Keratinocyte (primary cell): ENCODE measurements around the gene USE1. TPM values are rescaled to one million over a fixed set of nuclear protein-coding genes. Genes with fewer than 3 reads are reported as not detected.

Source experiments
- DNase-seq: peaks from one replicate; pipeline ENCODE4 v3.0.0-alpha.2; 2011; ENCODE audit warnings: low read depth, missing footprints, low spot score
- FAIRE-seq: peaks from 2 replicates; lab custom pipeline; 2011; peaks lifted over from hg19 to GRCh38; lab: Jason Lieb, UNC
- H2AFZ ChIP-seq: 2 replicates; pipeline ENCODE4 v1.6.0; 2012; ENCODE audit warnings: low read length, control low read depth, inconsistent platforms; ENCODE audit not compliant: control insufficient read depth
- H3K27ac ChIP-seq: 2 replicates; pipeline ENCODE4 v1.5.1; 2011; ENCODE audit warnings: low read length; ENCODE audit not compliant: control insufficient read depth, insufficient read depth
- H3K27me3 ChIP-seq: 3 replicates; pipeline ENCODE4 v1.6.0; 2011; ENCODE audit warnings: low read length; ENCODE audit not compliant: control insufficient read depth, insufficient read depth; ENCODE audit errors: extremely low read depth
- H3K36me3 ChIP-seq, 2 experiments: 2 replicates in 1 of 2; 3 replicates in 1 of 2; pipeline ENCODE4 v1.5.1; 2011; ENCODE audit warnings: low read length in 2 of 2, mild to moderate bottlenecking in 1 of 2; ENCODE audit not compliant: control insufficient read depth in 2 of 2, insufficient read depth in 2 of 2; ENCODE audit errors: extremely low read depth in 1 of 2
- H3K4me1 ChIP-seq: 3 replicates; pipeline ENCODE4 v1.5.1; 2011; ENCODE audit warnings: low read length; ENCODE audit not compliant: control insufficient read depth, insufficient read depth; ENCODE audit errors: extremely low read depth
- H3K4me2 ChIP-seq: 3 replicates; pipeline ENCODE4 v1.6.0; 2011; ENCODE audit warnings: low read depth, low read length; ENCODE audit not compliant: control insufficient read depth, insufficient read depth; ENCODE audit errors: extremely low read depth
- H3K4me3 ChIP-seq, 3 experiments: fragments of 200-600 bp in 1 of 3; sonication (generic) in 1 of 3; 2 replicates in 2 of 3; 3 replicates in 1 of 3; pipeline ENCODE4 v1.5.1; 2011 to 2016; ENCODE audit warnings: low read length in 3 of 3, mild to moderate bottlenecking in 3 of 3, control low read depth in 2 of 3, inconsistent platforms in 1 of 3, low read depth in 1 of 3, mixed read lengths in 1 of 3, mixed run types in 1 of 3, moderate library complexity in 1 of 3; ENCODE audit not compliant: control insufficient read depth in 2 of 3, insufficient read depth in 2 of 3; ENCODE audit errors: extremely low read depth in 1 of 3
- H3K79me2 ChIP-seq: 2 replicates; pipeline ENCODE4 v1.6.0; 2012; ENCODE audit warnings: low read length; ENCODE audit not compliant: control insufficient read depth, insufficient read depth
- H3K9ac ChIP-seq: 3 replicates; pipeline ENCODE4 v1.6.0; 2011; ENCODE audit warnings: low read length; ENCODE audit not compliant: control insufficient read depth, insufficient read depth; ENCODE audit errors: extremely low read depth
- H3K9me1 ChIP-seq: 3 replicates; pipeline ENCODE4 v1.6.0; 2011; ENCODE audit warnings: low read length; ENCODE audit not compliant: control insufficient read depth, insufficient read depth; ENCODE audit errors: extremely low read depth
- H3K9me3 ChIP-seq: 2 replicates; pipeline ENCODE4 v1.5.1; 2012; ENCODE audit warnings: low read depth, low read length; ENCODE audit not compliant: control insufficient read depth
- H4K20me1 ChIP-seq: 3 replicates; pipeline ENCODE4 v1.6.0; 2011; ENCODE audit warnings: low read length; ENCODE audit not compliant: control insufficient read depth, insufficient read depth; ENCODE audit errors: extremely low read depth
- EZH2 ChIP-seq: IDR thresholded peaks from one replicate; pipeline ENCODE4 v1.6.1; 2012; ENCODE audit warnings: inconsistent platforms, mild to moderate bottlenecking, low read length, moderate library complexity
- dilution Hi-C: fragments of 300-500 bp; cut with MboI; formaldehyde crosslinking; loops from one replicate; pipeline ENCODE4 v1.7.0; 2020; ENCODE audit warnings: low sequenced_read_pairs; ENCODE audit not compliant: extremely low pct_ligation_motif_present
- polyA plus RNA-seq, 5 experiments: library from polyadenylated mRNA; depleted of rRNA in 3 of 5; stranded (reverse) in 3 of 5; stranded (forward) in 1 of 5; unstranded in 1 of 5; fragments of >200 nt; gene quantifications; 1 replicate in 1 of 5; 2 replicates in 3 of 5; 3 replicates in 1 of 5; pipeline versions ENCODE4 v1.2.1 to v1.2.3, GENCODE V29; 2011 to 2012; ENCODE audit warnings: missing spikeins in 2 of 5, low read depth in 1 of 5, low replicate concordance in 1 of 5
- TF ChIP-seq, protein P1 (sequence below), 3 experiments: IDR thresholded peaks in 1 of 3; conservative IDR thresholded peaks in 1 of 3; optimal IDR thresholded peaks in 1 of 3; 2 replicates in 2 of 3; 3 replicates in 1 of 3; pipeline versions ENCODE3 to v1.5.1; 2011; ENCODE audit warnings: low read length in 3 of 3, mild to moderate bottlenecking in 3 of 3, moderate library complexity in 2 of 3, control low read depth in 1 of 3, inconsistent platforms in 1 of 3; ENCODE audit not compliant: insufficient read depth in 2 of 3; ENCODE audit errors: extremely low read depth in 1 of 3

The USE1 gene
- polyA plus RNA-seq, 1 donor (not counting 4 experiments of a cell fraction or from before 2014, with no cell fraction given), result 18.0 TPM

DNA sequence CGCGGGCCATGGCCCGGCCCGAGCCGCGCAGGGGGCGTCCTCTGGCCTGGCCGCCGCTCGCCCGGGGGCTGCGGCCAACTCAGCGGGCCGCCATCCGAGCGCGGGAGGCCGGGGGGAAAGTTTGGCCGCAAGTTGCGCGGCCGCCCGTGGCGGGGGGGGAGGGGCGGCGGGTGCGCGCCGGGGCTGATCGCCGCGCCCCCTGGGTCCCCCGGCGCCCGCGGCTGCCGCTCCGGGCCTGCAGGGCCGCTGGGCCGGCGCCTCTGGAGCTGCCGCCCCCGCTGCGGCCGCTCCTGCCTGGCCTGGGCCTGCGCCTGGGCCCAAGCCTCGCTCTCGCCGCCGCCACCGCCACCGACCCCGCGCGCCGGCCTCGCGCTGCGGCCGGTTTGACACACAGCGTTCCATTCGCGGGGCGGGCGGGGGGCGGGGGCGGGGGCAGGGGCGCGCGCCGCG is 30.4 kb downstream of the USE1 start, which contains the start of gene NR2F6:
Gene NR2F6 (minus strand): TSS at position 385 of the 450 bp plus-strand sequence. CDS start 699 bp downstream, outside the sequence.
- no peak for FAIRE-seq
- dilution Hi-C loops, result no loop called here

DNA sequence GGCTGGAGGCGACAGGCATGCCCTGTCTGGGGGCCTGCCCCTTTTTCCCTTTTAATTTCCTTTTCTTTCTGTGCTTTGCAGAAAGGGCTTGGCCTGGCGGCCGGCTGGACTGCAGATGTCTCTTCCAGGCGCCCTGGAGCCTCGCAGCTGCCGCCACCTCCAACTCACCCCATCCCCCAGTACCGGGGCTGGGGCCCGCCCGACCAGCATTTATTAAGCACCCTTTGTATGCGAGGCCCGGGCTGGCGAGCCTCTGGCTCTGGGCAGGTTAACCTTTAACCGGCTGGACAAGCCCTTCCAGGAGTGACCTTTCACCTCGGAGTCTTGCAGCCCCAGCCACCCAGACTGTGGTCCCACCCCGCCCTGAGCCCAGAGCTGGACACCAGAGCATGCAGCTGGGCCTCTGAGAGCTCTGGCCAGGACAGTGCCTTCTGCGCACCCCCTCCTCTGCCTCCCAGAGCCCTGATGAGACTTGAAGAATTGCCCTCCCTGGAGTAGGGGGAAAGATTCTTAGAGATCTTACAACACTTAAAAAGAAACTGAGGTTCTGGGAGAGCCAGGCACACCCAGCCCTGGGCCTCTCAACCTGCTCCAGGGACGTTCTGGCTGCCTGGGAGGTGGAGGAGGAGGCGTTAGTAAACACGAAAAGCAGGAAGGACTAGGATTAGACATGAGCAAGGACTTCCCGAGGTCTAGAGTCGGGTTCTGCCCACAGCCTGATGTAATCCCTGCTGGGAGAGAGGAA is 31.7 kb downstream of the USE1 start:
- Histone ChIP-seq H4K20me1 (no peaks in the 10 kb centered on the region), H3K27me3 (no peaks in the 10 kb centered on the region), H3K4me1 (peaks cover 26% of the 10 kb centered on the region), H2AFZ (no peak overlapping the region), H3K4me3 (peak overlapping the region in 1 of 3 experiments; percentile 38), H3K9ac (peak overlapping the region; percentile 52), H3K4me2 (peak overlapping the region; percentile 76), H3K9me3 (no peaks in the 10 kb centered on the region), H3K36me3 (no peaks in the 10 kb centered on the region), H3K79me2 (peaks cover 29% of the 10 kb centered on the region), H3K9me1 (no peaks in the 10 kb centered on the region), H3K27ac (no peak overlapping the region)
- dilution Hi-C loops, result no loop called here
- FAIRE-seq, result no peak
- no peak for DNase-seq
- TF ChIP-seq, protein P1, sequence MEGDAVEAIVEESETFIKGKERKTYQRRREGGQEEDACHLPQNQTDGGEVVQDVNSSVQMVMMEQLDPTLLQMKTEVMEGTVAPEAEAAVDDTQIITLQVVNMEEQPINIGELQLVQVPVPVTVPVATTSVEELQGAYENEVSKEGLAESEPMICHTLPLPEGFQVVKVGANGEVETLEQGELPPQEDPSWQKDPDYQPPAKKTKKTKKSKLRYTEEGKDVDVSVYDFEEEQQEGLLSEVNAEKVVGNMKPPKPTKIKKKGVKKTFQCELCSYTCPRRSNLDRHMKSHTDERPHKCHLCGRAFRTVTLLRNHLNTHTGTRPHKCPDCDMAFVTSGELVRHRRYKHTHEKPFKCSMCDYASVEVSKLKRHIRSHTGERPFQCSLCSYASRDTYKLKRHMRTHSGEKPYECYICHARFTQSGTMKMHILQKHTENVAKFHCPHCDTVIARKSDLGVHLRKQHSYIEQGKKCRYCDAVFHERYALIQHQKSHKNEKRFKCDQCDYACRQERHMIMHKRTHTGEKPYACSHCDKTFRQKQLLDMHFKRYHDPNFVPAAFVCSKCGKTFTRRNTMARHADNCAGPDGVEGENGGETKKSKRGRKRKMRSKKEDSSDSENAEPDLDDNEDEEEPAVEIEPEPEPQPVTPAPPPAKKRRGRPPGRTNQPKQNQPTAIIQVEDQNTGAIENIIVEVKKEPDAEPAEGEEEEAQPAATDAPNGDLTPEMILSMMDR (optimal IDR thresholded peaks at IDR 0.05 in 1 of 3, IDR thresholded peaks at IDR 0.05 in 1 of 3, conservative IDR thresholded peaks at IDR 0.05 in 1 of 3; ENCODE audit: extremely low read depth in 1 of 3, insufficient read depth in 2 of 3, low read length in 3 of 3), result no peak
- no peak for TF ChIP-seq EZH2

More for the DNA sequence above, 30.4 kb downstream of the USE1 start, which contains the start of gene NR2F6:
- H3K4me3 ChIP-seq, result peak within 1 kb of the TSS; percentile 82 to 92 (median 86)
- H3K4me1 ChIP-seq, result peaks cover 26% of the 10 kb centered on the region
- H3K27ac ChIP-seq, result no peak within 1 kb of the TSS
- TF ChIP-seq EZH2, result no peak
- TF ChIP-seq, protein P1 (optimal IDR thresholded peaks at IDR 0.05 in 1 of 3, IDR thresholded peaks at IDR 0.05 in 1 of 3, conservative IDR thresholded peaks at IDR 0.05 in 1 of 3; ENCODE audit: extremely low read depth in 1 of 3, insufficient read depth in 2 of 3, low read length in 3 of 3), result no peak
- H3K79me2 ChIP-seq, result peaks cover 39% of the 10 kb centered on the region
- H3K36me3 ChIP-seq, result no peaks in the 10 kb centered on the region
- no peaks in the 10 kb centered on the region for H4K20me1 ChIP-seq
- H3K9me3 ChIP-seq, result no peaks in the 10 kb centered on the region
- H3K27me3 ChIP-seq, result no peaks in the 10 kb centered on the region
- H3K4me2 ChIP-seq, result peak within 1 kb of the TSS; percentile 76
- H3K9me1 ChIP-seq, result no peaks in the 10 kb centered on the region
- DNase-seq, result no peak
- H2AFZ ChIP-seq, result peak within 1 kb of the TSS; percentile 37
- peak within 1 kb of the TSS; percentile 73 for H3K9ac ChIP-seq
